Activated effector memory CD4-positive, alpha-beta T cell treated with anti-CD3 and anti-CD28 coated beads, Interleukin-2, amount 50 U/mL, for 16 hours (primary cell): Measurements from ENCODE around the gene PRKD1.

Experiments used
- DNase-seq: peaks from one replicate; pipeline ENCODE4 v3.0.0-alpha.2; 2020

Gene PRKD1

GRCh38 chr14:29927376-29928116, at the start of gene PRKD1:
Gene PRKD1, minus strand, starts transcription at chr14:29927847.
- no peak for DNase-seq

DNA sequence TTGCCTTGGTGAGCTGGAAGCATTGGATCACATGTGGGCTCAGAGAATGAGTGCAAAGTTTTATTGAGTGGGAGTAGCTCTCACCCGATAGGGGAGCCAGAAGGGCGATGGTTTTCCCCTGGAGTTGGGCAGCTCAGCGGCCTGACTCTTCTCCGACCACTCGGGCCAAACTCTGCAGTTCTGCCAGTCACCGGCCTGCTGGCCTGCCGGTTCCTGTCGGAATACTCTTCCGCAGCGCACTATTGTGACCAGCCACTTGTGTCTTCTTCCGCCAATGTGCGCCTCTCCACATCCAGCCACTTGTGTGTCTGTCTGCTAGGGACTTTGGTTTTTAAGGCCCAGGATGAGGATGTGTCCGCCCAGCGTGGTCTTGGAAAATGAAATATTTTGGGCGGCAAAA, 43.5 kb upstream of the PRKD1 start:
- DNase-seq = no peak

DNA sequence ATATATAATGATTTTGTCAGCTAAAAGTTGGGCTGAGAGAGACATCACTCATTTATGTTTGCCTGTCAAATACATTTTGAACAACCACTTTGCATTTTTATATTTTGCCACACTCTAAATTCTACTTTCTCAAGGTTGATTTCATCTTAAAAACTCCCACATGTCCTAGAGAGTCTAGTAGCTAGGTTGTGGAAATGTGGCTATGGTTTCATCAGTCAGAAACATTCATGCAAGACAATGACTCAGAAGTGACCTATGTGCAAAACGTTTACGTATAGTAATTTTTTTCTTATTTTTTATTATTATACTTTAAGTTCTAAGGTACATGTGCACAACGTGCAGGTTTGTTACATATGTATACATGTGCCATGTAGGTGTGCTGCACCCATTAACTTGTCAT, 27.4 kb upstream of the PRKD1 start:
- DNase-seq = no peak

DNA sequence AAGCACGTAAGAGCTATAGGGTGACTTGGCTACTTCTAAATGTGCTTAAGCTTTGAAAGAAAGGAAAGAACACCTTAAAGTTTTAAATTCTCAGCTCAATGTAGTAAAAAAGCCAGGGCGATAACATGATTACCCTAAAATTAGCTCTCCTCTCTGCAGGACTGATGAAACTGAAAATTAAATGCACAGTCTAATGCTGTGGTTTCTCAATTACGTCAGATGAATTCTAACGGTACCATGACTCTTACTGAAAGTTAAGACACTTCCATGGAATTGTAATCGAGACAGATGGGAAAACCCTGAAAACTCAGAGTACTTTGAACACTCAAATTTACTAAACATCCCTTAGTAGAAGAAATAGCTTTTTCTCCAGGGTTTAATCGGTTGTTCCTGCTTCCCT, 25.9 kb upstream of the PRKD1 start:
- no peak for DNase-seq

DNA sequence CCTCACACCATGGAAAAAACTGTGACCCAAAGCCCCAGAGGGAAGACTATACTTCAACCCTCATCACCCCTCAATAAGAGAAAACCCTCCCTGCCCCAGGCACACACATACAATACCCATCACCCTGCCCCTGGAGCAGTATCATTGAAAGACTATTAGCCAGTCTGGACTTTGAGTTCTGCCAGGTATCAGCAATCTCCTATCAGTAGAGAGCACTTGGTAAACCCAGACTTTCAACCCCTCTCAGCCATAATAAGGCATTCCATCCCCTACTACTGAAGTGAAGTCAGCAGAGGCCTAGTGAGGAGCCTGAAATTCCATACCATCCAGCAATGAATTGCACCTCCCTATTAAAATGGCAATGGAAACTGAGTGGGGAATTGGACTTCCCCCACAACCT, 16.4 kb upstream of the PRKD1 start:
- no peak for DNase-seq

DNA sequence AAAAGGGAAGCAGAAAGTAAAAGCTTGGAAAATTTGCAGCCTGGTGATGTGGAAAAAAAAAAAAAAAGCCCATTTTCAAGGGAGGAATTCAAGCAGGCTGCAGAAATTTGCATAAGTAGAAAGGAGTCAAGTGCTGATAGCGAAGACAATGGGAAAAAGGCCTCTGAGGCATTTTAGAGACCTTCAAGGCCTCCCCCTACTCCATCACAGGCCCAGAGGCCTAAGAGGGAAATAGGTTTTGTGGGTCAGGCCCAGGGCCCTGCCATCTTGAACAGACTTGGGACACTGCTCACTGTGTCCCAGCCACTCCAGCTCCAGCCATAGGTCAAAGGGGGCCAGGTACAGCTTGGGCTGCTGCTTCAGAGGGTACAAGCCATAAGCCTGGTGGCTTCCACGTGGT, 13.8 kb upstream of the PRKD1 start:
- DNase-seq = no peak

DNA sequence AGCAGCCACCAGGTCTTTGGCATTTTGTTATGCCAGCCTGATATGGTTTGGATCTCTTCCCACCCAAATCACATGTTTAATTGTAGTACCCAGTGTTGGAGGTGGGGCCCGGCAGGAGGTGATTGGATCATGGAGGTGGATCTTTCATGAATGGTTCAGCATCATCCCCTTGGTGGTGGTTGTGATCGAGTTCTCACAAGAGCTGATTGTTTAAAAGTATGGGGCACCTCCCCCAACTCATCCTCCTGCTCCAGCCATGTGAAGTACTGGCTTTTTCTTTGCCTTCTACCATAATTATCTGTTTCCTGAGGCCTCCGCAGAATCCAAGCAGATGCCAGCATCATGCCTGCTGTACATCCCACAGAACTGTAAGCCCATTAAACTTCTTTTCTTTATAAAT, 12.8 kb upstream of the PRKD1 start:
- no peak for DNase-seq

DNA sequence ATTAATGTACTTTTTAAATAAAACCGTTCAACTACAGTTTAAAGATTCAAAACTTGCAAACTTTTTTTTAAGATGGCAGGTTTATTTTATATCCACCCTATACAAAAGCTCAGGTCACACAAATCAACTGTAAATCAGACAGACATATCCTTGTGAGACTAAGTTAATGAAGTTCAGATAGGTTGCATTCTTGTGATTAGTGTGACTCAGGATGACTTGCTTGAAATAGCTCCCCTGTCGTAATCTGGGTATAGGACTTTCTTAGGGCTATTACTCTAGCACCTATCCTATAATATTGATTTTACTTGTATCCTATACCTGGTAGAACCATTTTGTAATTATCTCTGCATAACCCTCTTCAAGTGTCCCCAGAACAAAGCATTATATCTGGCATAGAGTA, 9.5 kb upstream of the PRKD1 start:
- DNase-seq = no peak

DNA sequence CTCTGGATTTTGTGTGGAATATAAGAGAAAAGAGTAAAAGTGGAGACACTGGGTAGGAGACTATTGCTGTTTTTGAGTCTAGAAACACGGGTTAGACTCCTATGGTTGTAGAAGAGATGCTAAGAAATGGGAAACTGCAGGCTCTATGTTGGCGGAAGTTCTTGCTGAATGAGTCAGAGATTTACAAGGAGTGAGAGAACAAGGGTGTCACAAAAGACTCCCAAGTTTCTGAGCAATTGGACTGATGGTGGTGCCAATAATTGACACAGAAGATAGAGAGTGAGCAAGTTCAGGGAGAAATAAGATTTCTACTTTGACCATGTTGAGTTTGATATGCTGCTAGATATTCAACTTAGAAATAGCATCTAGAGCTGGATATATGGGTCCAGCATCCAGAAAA, 2.6 kb upstream of the PRKD1 start:
- no peak for DNase-seq

GRCh38 chr14:29928117-29928640, 532 bp upstream of the PRKD1 start:
- DNase-seq = no peak

DNA sequence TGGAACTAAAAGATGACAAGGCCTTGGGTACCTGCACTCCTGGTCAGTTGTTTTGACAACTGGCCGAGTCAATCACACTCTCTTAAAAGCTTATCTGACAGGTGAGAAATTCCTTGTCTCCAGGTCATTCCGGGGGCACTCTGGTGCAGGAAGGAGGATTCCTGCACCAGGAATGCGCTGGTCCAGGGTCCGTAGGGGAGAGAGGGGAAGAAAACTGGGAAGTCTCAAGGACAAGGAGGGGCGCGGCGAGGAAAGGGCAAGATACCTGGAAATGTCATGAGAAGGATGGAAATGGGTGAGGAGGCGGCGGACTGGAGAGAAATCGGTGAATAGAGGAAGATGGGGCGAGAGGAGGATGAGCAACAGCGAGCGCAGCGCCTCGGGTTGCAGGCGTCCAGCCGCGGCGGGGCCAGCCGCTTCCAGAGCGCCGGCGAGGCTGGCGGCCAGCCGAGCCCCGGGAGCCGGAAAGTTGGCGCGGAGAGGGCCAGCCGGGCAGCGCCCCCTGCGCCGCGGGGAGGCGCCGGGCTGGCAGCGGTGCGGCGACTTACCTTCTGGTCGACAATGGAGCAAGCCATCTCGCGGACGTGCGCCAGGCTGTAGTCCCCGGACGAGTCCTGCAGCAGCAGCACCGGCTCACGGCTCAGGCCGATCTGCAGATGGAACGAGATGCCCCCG, 809 bp downstream of the PRKD1 start:
- no peak for DNase-seq

- no peak for DNase-seq
Measured at GRCh38 chr14:29926228-29926627, 1.4 kb downstream of the PRKD1 start.

DNA sequence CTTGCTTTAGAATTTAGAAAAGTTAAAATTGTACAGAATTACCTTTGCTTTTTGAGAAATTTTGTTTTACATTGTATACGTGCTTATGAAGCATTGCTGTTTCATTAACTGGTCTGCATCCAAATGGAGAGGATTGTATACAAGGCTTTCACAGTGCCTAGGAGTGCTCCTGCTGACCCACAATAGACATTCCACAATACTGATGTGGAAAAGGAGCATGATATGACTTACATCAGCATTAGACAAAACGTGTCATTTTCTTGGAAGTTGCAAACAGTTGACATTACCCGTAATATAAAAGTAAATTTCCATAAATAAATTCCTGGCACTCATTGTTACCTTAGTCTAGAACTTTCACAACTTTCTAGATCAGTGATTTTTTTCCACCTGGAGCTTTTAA, 1.9 kb downstream of the PRKD1 start:
- no peak for DNase-seq

DNA sequence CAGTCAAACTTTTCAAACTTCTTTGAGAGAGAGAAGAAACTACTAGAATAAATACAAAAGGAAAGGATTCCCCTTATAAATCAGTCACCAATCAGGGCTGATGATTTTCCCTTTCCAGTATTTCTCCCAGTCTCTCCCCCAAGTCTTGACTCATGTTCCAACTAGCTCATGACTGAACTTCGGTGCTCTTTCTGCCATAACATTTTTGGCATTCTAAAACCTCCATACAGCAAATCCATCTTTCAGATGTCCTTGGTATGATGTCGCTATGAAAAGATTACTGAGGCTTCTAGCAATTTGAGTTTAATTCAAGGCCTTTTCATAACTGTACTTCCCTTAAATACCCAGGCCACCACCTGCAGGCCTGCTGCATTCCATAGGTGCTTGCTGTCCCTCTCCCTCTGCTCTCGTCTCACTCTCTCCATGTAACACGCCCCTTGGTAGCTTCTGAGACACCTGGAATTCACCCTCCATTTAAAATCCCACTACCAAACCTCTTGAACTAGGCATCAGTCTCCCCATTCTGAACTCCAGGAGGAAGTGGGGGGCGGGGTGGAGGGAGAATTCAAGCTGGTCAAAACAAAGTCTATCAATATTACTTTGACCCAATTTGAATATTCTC, 2.4 kb downstream of the PRKD1 start:
- DNase-seq = no peak

DNA sequence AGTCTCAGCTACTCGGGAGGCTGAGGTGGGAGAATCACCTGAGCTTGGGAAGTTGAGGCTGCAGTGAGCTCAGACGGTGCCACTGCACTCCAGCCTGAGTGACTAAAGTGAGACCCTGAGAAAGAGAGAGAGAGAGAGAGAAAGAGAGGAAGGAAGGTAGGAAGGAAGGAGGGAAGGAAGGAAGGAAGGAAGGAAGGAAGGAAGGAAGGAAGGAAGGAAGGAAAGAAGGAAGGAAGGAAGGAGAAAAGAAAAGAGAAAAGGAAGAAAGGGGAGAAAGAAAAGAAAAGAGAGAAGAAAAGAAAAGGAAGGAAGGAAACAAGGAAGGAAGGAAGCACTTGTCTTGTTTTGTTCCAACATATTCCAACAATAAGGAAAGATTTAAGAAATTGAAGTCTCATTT, 7.8 kb downstream of the PRKD1 start:
- no peak for DNase-seq

DNA sequence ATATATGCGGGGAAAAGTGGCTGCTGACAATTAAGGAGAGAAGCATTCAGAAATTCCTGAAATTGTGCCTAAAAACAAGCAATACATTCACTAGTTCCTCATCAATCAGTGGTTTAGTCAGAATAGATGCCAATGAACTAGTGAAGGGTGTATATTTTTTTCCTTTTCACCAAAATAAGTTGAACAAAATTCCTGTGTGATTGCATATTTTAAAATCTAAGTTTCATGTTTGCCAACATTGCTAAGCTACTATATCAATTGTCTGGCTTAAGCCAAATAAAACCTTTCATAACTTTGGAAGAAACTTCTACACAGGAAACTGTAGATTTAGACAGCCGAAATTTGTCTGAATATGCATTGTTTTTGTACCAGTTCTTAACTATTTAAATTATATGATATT, 8.7 kb downstream of the PRKD1 start:
- DNase-seq = no peak

- DNase-seq = no peak
Measured at GRCh38 chr14:29913566-29913965, 14.1 kb downstream of the PRKD1 start.

DNA sequence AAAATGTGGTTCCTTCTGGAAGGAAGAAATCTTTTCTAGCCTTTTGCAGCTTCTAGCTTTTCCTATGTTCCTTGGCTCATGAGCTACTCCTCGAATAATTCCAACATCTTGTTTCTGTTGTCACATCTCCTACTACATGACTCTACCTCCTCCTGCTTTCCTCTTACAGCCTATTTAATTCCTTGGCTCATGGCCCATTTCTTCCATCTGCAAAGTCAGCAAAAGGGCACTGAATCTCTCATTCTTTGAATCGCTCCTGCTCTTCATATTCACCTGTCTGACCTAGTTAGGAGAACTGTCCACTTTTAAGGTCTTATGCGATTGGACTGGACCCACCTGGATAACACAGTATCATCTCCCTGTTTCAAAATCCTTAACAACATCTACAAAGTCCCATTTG, 15.8 kb downstream of the PRKD1 start:
- DNase-seq = no peak

DNA sequence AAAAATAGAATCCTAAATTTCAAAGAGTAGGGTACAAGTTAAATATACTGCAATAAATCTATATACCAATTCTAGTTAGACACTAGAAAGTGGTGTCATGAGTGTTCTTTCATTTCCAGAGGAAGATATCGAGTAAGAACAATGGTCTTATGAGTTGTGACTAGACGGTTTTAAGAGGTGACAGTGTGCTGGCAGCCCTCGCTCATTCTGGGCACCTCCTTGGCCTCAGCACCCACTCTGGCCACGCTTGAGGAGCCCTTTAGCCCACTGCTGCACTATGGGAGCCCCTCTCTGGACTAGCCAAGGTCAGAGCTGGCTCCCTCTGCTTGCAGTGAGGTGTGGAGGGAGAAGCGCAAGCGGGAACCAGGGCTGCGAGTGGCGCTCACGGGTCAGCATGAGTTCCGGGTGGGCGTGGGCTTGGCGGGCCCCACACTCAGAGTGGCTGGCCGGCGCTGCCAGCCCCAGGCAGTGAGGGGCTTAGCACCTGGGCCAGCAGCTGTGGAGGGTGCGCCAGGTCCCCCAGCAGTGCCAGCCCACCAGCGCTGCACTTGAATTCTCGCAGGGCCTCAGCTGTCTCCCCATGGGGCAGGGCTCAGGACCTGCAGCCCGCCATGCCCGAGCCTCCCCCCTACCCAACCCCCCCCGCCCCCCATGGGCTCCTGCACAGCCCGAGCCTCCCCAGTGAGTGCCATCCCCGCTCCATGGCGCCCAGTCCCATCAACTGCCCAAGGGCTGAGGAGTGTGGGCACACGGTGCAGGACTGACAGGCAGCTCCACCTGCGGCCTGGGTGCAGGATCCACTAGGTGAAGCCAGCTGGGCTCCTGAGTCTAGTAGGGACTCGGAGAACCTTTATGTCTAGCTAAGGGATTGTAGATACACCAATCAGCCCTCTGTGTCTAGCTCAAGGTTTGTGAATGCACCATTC, 18.7 kb downstream of the PRKD1 start:
- DNase-seq = no peak

- no peak for DNase-seq
Measured at GRCh38 chr14:29906256-29906870, 21.3 kb downstream of the PRKD1 start.

- no peak for DNase-seq
Measured at GRCh38 chr14:29905543-29905942, 22.1 kb downstream of the PRKD1 start.

- no peak for DNase-seq
Measured at GRCh38 chr14:29900609-29901350, 26.9 kb downstream of the PRKD1 start.
